ENCODE results near the gene AFDN.
A peak's percentile ranks its signal among the peaks of the same experiment; 100 is the strongest.

The AFDN gene

GRCh38 chr6:167801263-167801662 lies 25.4 kb upstream of the AFDN start:
- Mint-ChIP-seq H3K9me3 (no peaks in the 10 kb centered on the region), H3K27me3 (peaks cover 67% of the 10 kb centered on the region), H3K36me3 (no peaks in the 10 kb centered on the region), H3K4me3 (no peak overlapping the region), H3K4me1 (peaks cover 10% of the 10 kb centered on the region), H3K27ac (no peak overlapping the region)
- DNase-seq = no peak
- CTCF ChIA-PET = interaction anchor here (0.7 kb wide), 1 partner anchor 95 kb away, joined by 3 read pairs; no protein-coding TSS in a partner anchor

GRCh38 chr6:167802339-167802738 lies 24.4 kb upstream of the AFDN start:
- CTCF ChIA-PET = no interaction called here
- H3K9me3 Mint-ChIP-seq = no peaks in the 10 kb centered on the region
- H3K27me3 Mint-ChIP-seq = peaks cover 62% of the 10 kb centered on the region
- H3K36me3 Mint-ChIP-seq = no peaks in the 10 kb centered on the region
- no peak overlapping the region for H3K4me3 Mint-ChIP-seq
- no peak for DNase-seq
- H3K4me1 Mint-ChIP-seq = peaks cover 4% of the 10 kb centered on the region
- no peak overlapping the region for H3K27ac Mint-ChIP-seq

- Mint-ChIP-seq H3K9me3 (no peaks in the 10 kb centered on the region), H3K27ac (no peak overlapping the region), H3K27me3 (peaks cover 53% of the 10 kb centered on the region), H3K4me1 (peaks cover 6% of the 10 kb centered on the region), H3K4me3 (no peak overlapping the region), H3K36me3 (no peaks in the 10 kb centered on the region)
- DNase-seq = no peak
- CTCF ChIA-PET = no interaction called here
Observed at GRCh38 chr6:167803816-167804215, 22.9 kb upstream of the AFDN start.

- no peak overlapping the region for H3K27ac Mint-ChIP-seq
- no peak for DNase-seq
- H3K9me3 Mint-ChIP-seq = no peaks in the 10 kb centered on the region
- no peaks in the 10 kb centered on the region for H3K36me3 Mint-ChIP-seq
- H3K4me1 Mint-ChIP-seq = peaks cover 6% of the 10 kb centered on the region
- CTCF ChIA-PET = no interaction called here
- peaks cover 50% of the 10 kb centered on the region for H3K27me3 Mint-ChIP-seq
- H3K4me3 Mint-ChIP-seq = no peak overlapping the region
Observed at GRCh38 chr6:167804281-167805013, 22.3 kb upstream of the AFDN start.

GRCh38 chr6:167805349-167806060 lies 21.2 kb upstream of the AFDN start:
- CTCF ChIA-PET = no interaction called here

GRCh38 chr6:167806061-167806700 lies 20.5 kb upstream of the AFDN start:
- CTCF ChIA-PET = no interaction called here
- no peaks in the 10 kb centered on the region for H3K36me3 Mint-ChIP-seq
- peaks cover 44% of the 10 kb centered on the region for H3K27me3 Mint-ChIP-seq
- H3K27ac Mint-ChIP-seq = no peak overlapping the region
- H3K4me1 Mint-ChIP-seq = peaks cover 6% of the 10 kb centered on the region
- H3K4me3 Mint-ChIP-seq = no peak overlapping the region
- no peak for DNase-seq
- no peaks in the 10 kb centered on the region for H3K9me3 Mint-ChIP-seq

More at GRCh38 chr6:167805349-167806060, 21.2 kb upstream of the AFDN start:
- Mint-ChIP-seq H3K27ac (no peak overlapping the region), H3K9me3 (no peaks in the 10 kb centered on the region), H3K36me3 (no peaks in the 10 kb centered on the region), H3K4me1 (peaks cover 6% of the 10 kb centered on the region), H3K27me3 (peaks cover 46% of the 10 kb centered on the region), H3K4me3 (no peak overlapping the region)
- no peak for DNase-seq

- CTCF ChIA-PET = no interaction called here
- peaks cover 39% of the 10 kb centered on the region for H3K27me3 Mint-ChIP-seq
- peaks cover 6% of the 10 kb centered on the region for H3K4me1 Mint-ChIP-seq
- no peak overlapping the region for H3K4me3 Mint-ChIP-seq
- no peak for DNase-seq
- no peak overlapping the region for H3K27ac Mint-ChIP-seq
- H3K36me3 Mint-ChIP-seq = no peaks in the 10 kb centered on the region
- H3K9me3 Mint-ChIP-seq = no peaks in the 10 kb centered on the region
Observed at GRCh38 chr6:167807200-167807599, 19.5 kb upstream of the AFDN start.

GRCh38 chr6:167807756-167808155 lies 19.0 kb upstream of the AFDN start:
- no peaks in the 10 kb centered on the region for H3K36me3 Mint-ChIP-seq
- peaks cover 6% of the 10 kb centered on the region for H3K4me1 Mint-ChIP-seq
- H3K9me3 Mint-ChIP-seq = no peaks in the 10 kb centered on the region
- H3K4me3 Mint-ChIP-seq = no peak overlapping the region
- peaks cover 34% of the 10 kb centered on the region for H3K27me3 Mint-ChIP-seq
- CTCF ChIA-PET = no interaction called here
- H3K27ac Mint-ChIP-seq = no peak overlapping the region
- no peak for DNase-seq

GRCh38 chr6:167811040-167811439 lies 15.7 kb upstream of the AFDN start:
- Mint-ChIP-seq H3K36me3 (no peaks in the 10 kb centered on the region), H3K4me3 (no peak overlapping the region), H3K27me3 (peaks cover 30% of the 10 kb centered on the region), H3K9me3 (no peaks in the 10 kb centered on the region), H3K4me1 (peaks cover 6% of the 10 kb centered on the region), H3K27ac (no peak overlapping the region)
- DNase-seq = no peak
- CTCF ChIA-PET = no interaction called here

- H3K9me3 Mint-ChIP-seq = no peaks in the 10 kb centered on the region
- no peaks in the 10 kb centered on the region for H3K36me3 Mint-ChIP-seq
- H3K27ac Mint-ChIP-seq = no peak overlapping the region
- no peak for DNase-seq
- peaks cover 6% of the 10 kb centered on the region for H3K4me1 Mint-ChIP-seq
- CTCF ChIA-PET = interaction anchor here (0.6 kb wide), 1 partner anchor 20 kb away, joined by 3 read pairs; no protein-coding TSS in a partner anchor
- peaks cover 27% of the 10 kb centered on the region for H3K27me3 Mint-ChIP-seq
- H3K4me3 Mint-ChIP-seq = no peak overlapping the region
Observed at GRCh38 chr6:167811442-167812087, 15.1 kb upstream of the AFDN start.

GRCh38 chr6:167812088-167812487 lies 14.6 kb upstream of the AFDN start:
- CTCF ChIA-PET = interaction anchor here (0.6 kb wide), 1 partner anchor 19 kb away, joined by 3 read pairs; no protein-coding TSS in a partner anchor
- H3K36me3 Mint-ChIP-seq = no peaks in the 10 kb centered on the region
- H3K4me3 Mint-ChIP-seq = no peak overlapping the region
- peaks cover 31% of the 10 kb centered on the region for H3K27me3 Mint-ChIP-seq
- DNase-seq = no peak
- peaks cover 6% of the 10 kb centered on the region for H3K4me1 Mint-ChIP-seq
- H3K27ac Mint-ChIP-seq = no peak overlapping the region
- no peaks in the 10 kb centered on the region for H3K9me3 Mint-ChIP-seq

GRCh38 chr6:167815296-167815980 lies 11.3 kb upstream of the AFDN start:
- H3K4me3 Mint-ChIP-seq = peak overlapping the region; percentile 37
- no peak overlapping the region for H3K27ac Mint-ChIP-seq
- no peaks in the 10 kb centered on the region for H3K9me3 Mint-ChIP-seq
- DNase-seq = no peak
- H3K27me3 Mint-ChIP-seq = peaks cover 48% of the 10 kb centered on the region
- CTCF ChIA-PET = no interaction called here
- no peaks in the 10 kb centered on the region for H3K4me1 Mint-ChIP-seq
- H3K36me3 Mint-ChIP-seq = no peaks in the 10 kb centered on the region

- Mint-ChIP-seq H3K4me3 (no peak overlapping the region), H3K27me3 (peaks cover 50% of the 10 kb centered on the region), H3K27ac (no peak overlapping the region), H3K4me1 (no peaks in the 10 kb centered on the region), H3K36me3 (no peaks in the 10 kb centered on the region), H3K9me3 (no peaks in the 10 kb centered on the region)
- DNase-seq = no peak
- CTCF ChIA-PET = no interaction called here
Observed at GRCh38 chr6:167817016-167817415, 9.7 kb upstream of the AFDN start.

- Mint-ChIP-seq H3K27me3 (peaks cover 52% of the 10 kb centered on the region), H3K4me3 (no peak overlapping the region)
- CTCF ChIA-PET = no interaction called here
Observed at GRCh38 chr6:167817729-167818128, 9.0 kb upstream of the AFDN start.

More at GRCh38 chr6:167817729-167818128, 9.0 kb upstream of the AFDN start:
- H3K36me3 Mint-ChIP-seq = no peaks in the 10 kb centered on the region
- no peak overlapping the region for H3K27ac Mint-ChIP-seq
- no peaks in the 10 kb centered on the region for H3K9me3 Mint-ChIP-seq
- no peak for DNase-seq
- no peaks in the 10 kb centered on the region for H3K4me1 Mint-ChIP-seq

All from activated naive CD4-positive, alpha-beta T cell treated with anti-CD3 and anti-CD28 coated beads, Interleukin-2, amount 10 ng/mL, durations not matched to agents 7 days and 5 days (primary cell).